Keratinocyte (primary cell): ENCODE data around the gene DPEP2. TPM values are rescaled to one million over a fixed set of nuclear protein-coding genes. Genes with fewer than 3 reads are reported as not detected.

Experiments
- DNase-seq: peaks from one replicate; pipeline ENCODE4 v3.0.0-alpha.2; 2011; ENCODE audit warnings: low read depth, missing footprints, low spot score
- FAIRE-seq: peaks from 2 replicates; lab custom pipeline; 2011; peaks lifted over from hg19 to GRCh38; lab: Jason Lieb, UNC
- H2AFZ ChIP-seq: 2 replicates; pipeline ENCODE4 v1.6.0; 2012; ENCODE audit warnings: low read length, control low read depth, inconsistent platforms; ENCODE audit not compliant: control insufficient read depth
- H3K27ac ChIP-seq: 2 replicates; pipeline ENCODE4 v1.5.1; 2011; ENCODE audit warnings: low read length; ENCODE audit not compliant: control insufficient read depth, insufficient read depth
- H3K27me3 ChIP-seq: 3 replicates; pipeline ENCODE4 v1.6.0; 2011; ENCODE audit warnings: low read length; ENCODE audit not compliant: control insufficient read depth, insufficient read depth; ENCODE audit errors: extremely low read depth
- H3K36me3 ChIP-seq, 2 experiments: 2 replicates in 1 of 2; 3 replicates in 1 of 2; pipeline ENCODE4 v1.5.1; 2011; ENCODE audit warnings: low read length in 2 of 2, mild to moderate bottlenecking in 1 of 2; ENCODE audit not compliant: control insufficient read depth in 2 of 2, insufficient read depth in 2 of 2; ENCODE audit errors: extremely low read depth in 1 of 2
- H3K4me1 ChIP-seq: 3 replicates; pipeline ENCODE4 v1.5.1; 2011; ENCODE audit warnings: low read length; ENCODE audit not compliant: control insufficient read depth, insufficient read depth; ENCODE audit errors: extremely low read depth
- H3K4me2 ChIP-seq: 3 replicates; pipeline ENCODE4 v1.6.0; 2011; ENCODE audit warnings: low read depth, low read length; ENCODE audit not compliant: control insufficient read depth, insufficient read depth; ENCODE audit errors: extremely low read depth
- H3K4me3 ChIP-seq, 3 experiments: fragments of 200-600 bp in 1 of 3; sonication (generic) in 1 of 3; 2 replicates in 2 of 3; 3 replicates in 1 of 3; pipeline ENCODE4 v1.5.1; 2011 to 2016; ENCODE audit warnings: low read length in 3 of 3, mild to moderate bottlenecking in 3 of 3, control low read depth in 2 of 3, inconsistent platforms in 1 of 3, low read depth in 1 of 3, mixed read lengths in 1 of 3, mixed run types in 1 of 3, moderate library complexity in 1 of 3; ENCODE audit not compliant: control insufficient read depth in 2 of 3, insufficient read depth in 2 of 3; ENCODE audit errors: extremely low read depth in 1 of 3
- H3K79me2 ChIP-seq: 2 replicates; pipeline ENCODE4 v1.6.0; 2012; ENCODE audit warnings: low read length; ENCODE audit not compliant: control insufficient read depth, insufficient read depth
- H3K9ac ChIP-seq: 3 replicates; pipeline ENCODE4 v1.6.0; 2011; ENCODE audit warnings: low read length; ENCODE audit not compliant: control insufficient read depth, insufficient read depth; ENCODE audit errors: extremely low read depth
- H3K9me1 ChIP-seq: 3 replicates; pipeline ENCODE4 v1.6.0; 2011; ENCODE audit warnings: low read length; ENCODE audit not compliant: control insufficient read depth, insufficient read depth; ENCODE audit errors: extremely low read depth
- H3K9me3 ChIP-seq: 2 replicates; pipeline ENCODE4 v1.5.1; 2012; ENCODE audit warnings: low read depth, low read length; ENCODE audit not compliant: control insufficient read depth
- H4K20me1 ChIP-seq: 3 replicates; pipeline ENCODE4 v1.6.0; 2011; ENCODE audit warnings: low read length; ENCODE audit not compliant: control insufficient read depth, insufficient read depth; ENCODE audit errors: extremely low read depth
- EZH2 ChIP-seq: IDR thresholded peaks from one replicate; pipeline ENCODE4 v1.6.1; 2012; ENCODE audit warnings: inconsistent platforms, mild to moderate bottlenecking, low read length, moderate library complexity
- dilution Hi-C: fragments of 300-500 bp; cut with MboI; formaldehyde crosslinking; loops from one replicate; pipeline ENCODE4 v1.7.0; 2020; ENCODE audit warnings: low sequenced_read_pairs; ENCODE audit not compliant: extremely low pct_ligation_motif_present
- polyA plus RNA-seq, 5 experiments: library from polyadenylated mRNA; depleted of rRNA in 3 of 5; stranded (reverse) in 3 of 5; stranded (forward) in 1 of 5; unstranded in 1 of 5; fragments of >200 nt; gene quantifications; 1 replicate in 1 of 5; 2 replicates in 3 of 5; 3 replicates in 1 of 5; pipeline versions ENCODE4 v1.2.1 to v1.2.3, GENCODE V29; 2011 to 2012; ENCODE audit warnings: missing spikeins in 2 of 5, low read depth in 1 of 5, low replicate concordance in 1 of 5
- TF ChIP-seq, protein P1 (sequence below), 3 experiments: IDR thresholded peaks in 1 of 3; conservative IDR thresholded peaks in 1 of 3; optimal IDR thresholded peaks in 1 of 3; 2 replicates in 2 of 3; 3 replicates in 1 of 3; pipeline versions ENCODE3 to v1.5.1; 2011; ENCODE audit warnings: low read length in 3 of 3, mild to moderate bottlenecking in 3 of 3, moderate library complexity in 2 of 3, control low read depth in 1 of 3, inconsistent platforms in 1 of 3; ENCODE audit not compliant: insufficient read depth in 2 of 3; ENCODE audit errors: extremely low read depth in 1 of 3

Gene DPEP2
- polyA plus RNA-seq, 1 donor (not counting 4 experiments of a cell fraction or from before 2014, with no cell fraction given), result not detected

DNA sequence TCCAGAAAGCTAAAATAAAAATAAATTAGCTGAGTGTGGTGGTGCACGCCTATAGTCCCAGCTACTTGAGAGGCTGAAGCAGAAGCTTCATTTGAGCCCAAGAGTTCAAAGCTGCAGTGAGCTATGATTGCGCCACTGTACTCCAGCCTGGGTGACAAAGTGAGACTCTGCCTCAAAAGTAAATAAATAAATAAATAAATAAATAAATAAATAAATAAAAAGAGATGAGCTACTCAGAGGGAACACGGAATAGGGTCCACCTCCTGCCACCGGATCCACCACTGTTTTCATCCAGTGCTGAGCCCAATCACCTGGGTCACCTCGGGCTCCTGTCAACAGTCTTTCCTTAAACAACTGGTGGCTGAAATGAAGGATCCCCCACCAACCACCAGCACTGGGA, 12.3 kb downstream of the DPEP2 start:
- no peaks in the 10 kb centered on the region for H3K79me2 ChIP-seq
- peaks cover 24% of the 10 kb centered on the region for H3K4me1 ChIP-seq
- H3K27ac ChIP-seq, result no peak overlapping the region
- no peaks in the 10 kb centered on the region for H3K36me3 ChIP-seq
- no peaks in the 10 kb centered on the region for H3K9me3 ChIP-seq
- TF ChIP-seq EZH2, result no peak
- TF ChIP-seq, protein P1, sequence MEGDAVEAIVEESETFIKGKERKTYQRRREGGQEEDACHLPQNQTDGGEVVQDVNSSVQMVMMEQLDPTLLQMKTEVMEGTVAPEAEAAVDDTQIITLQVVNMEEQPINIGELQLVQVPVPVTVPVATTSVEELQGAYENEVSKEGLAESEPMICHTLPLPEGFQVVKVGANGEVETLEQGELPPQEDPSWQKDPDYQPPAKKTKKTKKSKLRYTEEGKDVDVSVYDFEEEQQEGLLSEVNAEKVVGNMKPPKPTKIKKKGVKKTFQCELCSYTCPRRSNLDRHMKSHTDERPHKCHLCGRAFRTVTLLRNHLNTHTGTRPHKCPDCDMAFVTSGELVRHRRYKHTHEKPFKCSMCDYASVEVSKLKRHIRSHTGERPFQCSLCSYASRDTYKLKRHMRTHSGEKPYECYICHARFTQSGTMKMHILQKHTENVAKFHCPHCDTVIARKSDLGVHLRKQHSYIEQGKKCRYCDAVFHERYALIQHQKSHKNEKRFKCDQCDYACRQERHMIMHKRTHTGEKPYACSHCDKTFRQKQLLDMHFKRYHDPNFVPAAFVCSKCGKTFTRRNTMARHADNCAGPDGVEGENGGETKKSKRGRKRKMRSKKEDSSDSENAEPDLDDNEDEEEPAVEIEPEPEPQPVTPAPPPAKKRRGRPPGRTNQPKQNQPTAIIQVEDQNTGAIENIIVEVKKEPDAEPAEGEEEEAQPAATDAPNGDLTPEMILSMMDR (optimal IDR thresholded peaks at IDR 0.05 in 1 of 3, IDR thresholded peaks at IDR 0.05 in 1 of 3, conservative IDR thresholded peaks at IDR 0.05 in 1 of 3; ENCODE audit: extremely low read depth in 1 of 3, insufficient read depth in 2 of 3, low read length in 3 of 3), result no peak
- H4K20me1 ChIP-seq, result no peaks in the 10 kb centered on the region
- no peak overlapping the region for H3K4me2 ChIP-seq
- H2AFZ ChIP-seq, result no peak overlapping the region
- H3K9me1 ChIP-seq, result no peaks in the 10 kb centered on the region
- H3K9ac ChIP-seq, result no peak overlapping the region
- FAIRE-seq (no peak), DNase-seq (no peak)
- dilution Hi-C loops, result no loop called here
- H3K4me3 ChIP-seq, result no peak overlapping the region
- no peaks in the 10 kb centered on the region for H3K27me3 ChIP-seq

DNA sequence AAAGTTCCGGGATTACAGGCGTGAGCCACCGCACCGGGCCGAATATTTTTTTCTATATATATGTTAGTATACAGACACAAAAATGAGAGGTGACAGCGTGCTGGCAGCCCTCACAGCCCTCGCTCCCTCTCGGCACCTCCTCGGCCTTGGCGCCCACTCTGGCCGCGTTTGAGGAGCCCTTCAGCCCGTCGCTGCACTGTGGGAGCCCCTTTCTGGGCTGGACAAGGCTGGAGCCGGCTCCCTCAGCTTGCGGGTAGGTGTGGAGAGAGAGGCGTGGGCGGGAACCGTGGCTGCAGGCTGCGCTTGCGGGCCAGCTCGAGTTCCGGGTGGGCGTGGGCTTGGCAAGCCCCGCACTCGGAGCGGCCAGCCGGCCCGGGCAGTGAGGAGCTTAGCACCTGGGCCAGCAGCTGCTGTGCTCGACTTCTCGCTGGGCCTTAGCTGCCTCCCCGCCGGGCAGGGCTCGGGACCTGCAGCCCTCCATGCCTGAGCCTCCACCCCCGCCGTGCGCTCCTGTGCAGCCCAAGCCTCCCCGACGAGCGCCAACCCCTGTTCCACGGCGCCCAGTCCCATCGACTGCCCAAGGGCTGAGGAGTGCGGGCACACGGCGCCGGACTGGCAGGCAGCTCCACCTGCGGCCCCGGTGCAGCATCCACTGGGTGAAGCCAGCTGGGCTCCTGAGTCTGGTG, 17.1 kb downstream of the DPEP2 start:
- peaks cover 2% of the 10 kb centered on the region for H4K20me1 ChIP-seq
- H2AFZ ChIP-seq, result no peak overlapping the region
- H3K9me3 ChIP-seq, result no peaks in the 10 kb centered on the region
- H3K4me3 ChIP-seq, result no peak overlapping the region
- H3K36me3 ChIP-seq, result no peaks in the 10 kb centered on the region
- peaks cover 14% of the 10 kb centered on the region for H3K27me3 ChIP-seq
- H3K4me2 ChIP-seq, result no peak overlapping the region
- dilution Hi-C loops, result no loop called here
- H3K9ac ChIP-seq, result no peak overlapping the region
- no peak overlapping the region for H3K27ac ChIP-seq
- no peaks in the 10 kb centered on the region for H3K9me1 ChIP-seq
- no peaks in the 10 kb centered on the region for H3K79me2 ChIP-seq
- H3K4me1 ChIP-seq, result peaks cover 13% of the 10 kb centered on the region
- DNase-seq, result no peak
- FAIRE-seq, result no peak
- no peak for TF ChIP-seq EZH2
- TF ChIP-seq, protein P1 (optimal IDR thresholded peaks at IDR 0.05 in 1 of 3, IDR thresholded peaks at IDR 0.05 in 1 of 3, conservative IDR thresholded peaks at IDR 0.05 in 1 of 3; ENCODE audit: extremely low read depth in 1 of 3, insufficient read depth in 2 of 3, low read length in 3 of 3), result no peak
